ENCODE measurements around the gene XIRP1. TPM values are rescaled to one million over a fixed set of nuclear protein-coding genes. Genes with fewer than 3 reads are reported as not detected.

The XIRP1 gene
- total RNA-seq, 4 donors from 2014 or later = 0.06 to 0.07 TPM; not detected in 2

GRCh38 chr3:39196034-39196433 lies 3.6 kb upstream of the XIRP1 start:
- no peak for TF ChIP-seq POLR2A (IDR thresholded peaks at IDR 0.05)
- no peak for TF ChIP-seq CTCF (IDR thresholded peaks at IDR 0.05)
- no peak for DNase-seq
- Histone ChIP-seq H3K4me1 (no peaks in the 10 kb centered on the region), H3K27me3 (no peaks in the 10 kb centered on the region), H3K4me3 (no peak overlapping the region), H3K9me3 (no peaks in the 10 kb centered on the region), H3K36me3 (no peaks in the 10 kb centered on the region), H3K27ac (no peak overlapping the region)
- intact Hi-C loops (cut with DNase I; ENCODE audit: low total_unique reads) = no loop called here

- Histone ChIP-seq H3K4me3 (no peak overlapping the region), H3K9me3 (no peaks in the 10 kb centered on the region), H3K36me3 (no peaks in the 10 kb centered on the region), H3K27ac (no peak overlapping the region), H3K27me3 (no peaks in the 10 kb centered on the region), H3K4me1 (no peaks in the 10 kb centered on the region)
- no peak for DNase-seq
- TF ChIP-seq POLR2A (IDR thresholded peaks at IDR 0.05) (no peak), CTCF (IDR thresholded peaks at IDR 0.05) (no peak)
- intact Hi-C loops (cut with DNase I; ENCODE audit: low total_unique reads) = no loop called here
These were observed 996 bp upstream of the XIRP1 start for GRCh38 chr3:39193391-39193790.

GRCh38 chr3:39191773-39192172 lies 622 bp downstream of the XIRP1 start:
- Histone ChIP-seq H3K9me3 (no peaks in the 10 kb centered on the region), H3K36me3 (no peaks in the 10 kb centered on the region), H3K4me1 (no peaks in the 10 kb centered on the region), H3K4me3 (no peak overlapping the region), H3K27me3 (no peaks in the 10 kb centered on the region), H3K27ac (no peak overlapping the region)
- intact Hi-C loops (cut with DNase I; ENCODE audit: low total_unique reads) = no loop called here
- DNase-seq = no peak
- TF ChIP-seq CTCF (IDR thresholded peaks at IDR 0.05) = no peak
- TF ChIP-seq POLR2A (IDR thresholded peaks at IDR 0.05) = no peak

- intact Hi-C loops (cut with DNase I; ENCODE audit: low total_unique reads) = no loop called here
These were observed 1.3 kb downstream of the XIRP1 start for GRCh38 chr3:39191111-39191510.

More at GRCh38 chr3:39191111-39191510, 1.3 kb downstream of the XIRP1 start:
- no peak overlapping the region for H3K4me3 ChIP-seq
- DNase-seq = no peak
- H3K9me3 ChIP-seq = no peaks in the 10 kb centered on the region
- H3K4me1 ChIP-seq = no peaks in the 10 kb centered on the region
- no peak overlapping the region for H3K27ac ChIP-seq
- no peak for TF ChIP-seq POLR2A (IDR thresholded peaks at IDR 0.05)
- no peak for TF ChIP-seq CTCF (IDR thresholded peaks at IDR 0.05)
- no peaks in the 10 kb centered on the region for H3K27me3 ChIP-seq
- no peaks in the 10 kb centered on the region for H3K36me3 ChIP-seq

Measured in uterus (tissue), 4 donors.